Measurements from ENCODE around the gene CIAO2A.
"Not testable (repeated sequence)": the region's sequence is repeated elsewhere in the genome, so short reads cannot be mapped to it uniquely, and the experiment has no call there.

The CIAO2A gene

DNA sequence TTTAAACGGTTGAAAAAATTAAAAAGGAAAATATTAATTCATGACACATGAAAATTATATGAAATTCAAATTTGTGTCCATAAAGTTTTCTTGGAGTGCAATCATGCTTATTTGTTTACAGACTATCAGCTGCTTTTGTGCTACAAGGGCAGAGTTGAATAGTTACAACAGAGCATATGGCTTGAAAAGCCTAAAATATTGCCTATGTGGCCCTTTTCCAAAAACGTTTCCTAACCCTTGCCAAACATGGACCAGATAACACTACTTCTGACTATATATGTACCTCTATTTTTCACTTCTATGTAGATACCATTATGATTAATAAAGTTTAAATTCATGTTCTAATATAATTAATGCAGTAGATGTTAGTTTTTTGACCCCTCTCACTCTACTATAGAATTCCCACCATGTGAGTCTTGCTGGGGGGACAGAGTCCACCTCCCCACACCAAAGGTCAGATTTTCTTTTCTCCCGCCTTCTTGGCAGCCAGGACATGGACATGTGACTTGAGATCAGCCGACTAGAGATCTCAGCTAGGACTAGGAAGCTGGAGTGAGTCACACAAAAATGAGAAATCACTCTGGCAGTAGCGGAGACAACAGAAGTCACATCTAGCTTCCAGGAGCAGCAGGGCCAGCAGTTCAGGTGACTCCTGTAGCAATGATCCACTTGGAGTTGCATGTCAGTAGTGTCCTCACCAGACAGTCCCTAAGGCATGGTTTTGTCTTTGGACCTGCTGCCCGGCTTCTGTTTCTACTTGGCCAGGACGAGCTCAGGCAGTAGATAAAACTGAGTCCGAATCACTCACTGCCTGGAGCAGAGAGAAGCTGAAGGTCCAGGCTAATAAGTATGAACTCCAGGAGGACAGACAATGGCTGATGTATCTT, 22.4 kb downstream of the CIAO2A start:
- DNase-seq (ENCODE audit: low spot score), result peak; percentile 82

DNA sequence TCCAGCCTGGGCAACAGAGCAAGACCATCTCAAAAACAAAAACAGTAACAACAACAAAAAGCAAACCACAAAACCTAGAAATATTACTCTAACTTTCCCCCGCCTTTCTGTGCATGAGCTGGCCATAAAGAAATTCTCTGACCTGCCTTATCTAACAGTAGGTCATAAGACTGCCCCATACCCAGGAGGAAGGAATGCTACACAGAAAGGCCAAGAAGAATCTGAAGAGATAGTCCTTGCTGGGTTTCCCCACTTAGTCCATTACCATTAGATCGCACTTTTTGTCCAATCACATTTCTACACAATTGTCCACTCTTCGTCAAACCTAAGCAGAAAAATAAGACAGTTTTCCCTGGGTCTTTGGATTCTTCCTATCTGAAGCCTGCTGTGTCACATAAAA, 23.5 kb downstream of the CIAO2A start:
- DNase-seq (ENCODE audit: low spot score), result no peak

DNA sequence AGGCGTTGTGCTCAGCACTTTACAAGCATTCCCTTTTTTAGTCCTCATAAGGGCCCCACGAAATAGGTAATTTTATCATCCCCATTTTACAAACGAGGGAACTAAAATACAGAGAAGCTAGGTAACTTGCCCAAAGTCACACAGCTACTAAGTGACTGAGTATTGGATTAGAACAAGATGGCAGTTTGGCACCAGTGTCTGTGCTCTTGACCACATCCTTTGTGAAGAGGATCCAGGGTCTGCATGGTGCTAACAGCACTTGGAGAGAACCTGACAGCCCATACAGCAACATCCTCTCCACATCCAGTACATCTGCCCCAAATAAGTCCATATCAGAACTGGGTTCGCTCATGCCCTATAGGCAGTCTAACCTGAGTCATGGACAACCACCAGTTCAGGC, 25.5 kb downstream of the CIAO2A start:
- no peak for DNase-seq (ENCODE audit: low spot score)

DNA sequence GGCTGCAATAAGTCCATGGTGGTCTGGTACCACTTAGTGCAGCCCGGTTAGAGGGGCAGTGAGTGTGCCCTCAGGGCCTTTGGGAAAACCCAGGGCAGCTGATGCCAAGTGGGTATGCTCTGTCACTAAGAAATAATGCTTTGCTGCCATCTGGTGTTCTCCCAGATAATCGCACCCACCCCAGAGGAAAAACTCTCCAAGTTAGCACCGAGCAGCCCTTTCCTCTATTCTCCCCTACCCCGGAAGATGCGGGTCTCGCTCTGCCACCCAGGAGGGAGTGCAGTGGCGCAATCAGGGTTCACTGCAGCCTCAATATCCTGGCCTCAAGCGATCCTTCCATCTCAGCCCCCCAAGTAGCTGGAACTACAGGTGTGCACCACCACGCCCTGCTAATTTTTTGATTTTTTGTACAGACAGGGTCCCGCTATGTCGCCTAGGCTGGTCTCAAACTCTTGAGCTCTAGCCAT, 26.0 kb downstream of the CIAO2A start:
- DNase-seq (ENCODE audit: low spot score), result peak; percentile 66

DNA sequence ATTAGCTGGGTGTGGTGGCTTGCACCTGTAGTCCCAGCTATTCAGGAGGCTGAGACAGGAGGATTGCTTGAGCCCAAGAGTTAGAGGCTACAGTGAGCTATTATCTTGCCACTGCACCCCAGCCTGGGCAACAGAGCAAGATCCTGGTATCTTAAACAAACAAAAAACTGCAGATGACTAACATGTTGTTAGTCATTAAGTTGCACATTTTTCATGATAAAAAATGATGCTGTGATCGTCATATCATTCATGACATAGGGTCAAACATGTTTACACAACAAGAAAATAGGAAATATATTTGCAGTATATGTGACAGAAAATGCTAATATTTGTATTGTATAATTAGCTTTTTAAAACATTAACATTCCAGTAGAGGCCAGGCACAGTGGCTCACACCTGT, 27.2 kb downstream of the CIAO2A start:
- DNase-seq (ENCODE audit: low spot score), result peak; percentile 30

DNA sequence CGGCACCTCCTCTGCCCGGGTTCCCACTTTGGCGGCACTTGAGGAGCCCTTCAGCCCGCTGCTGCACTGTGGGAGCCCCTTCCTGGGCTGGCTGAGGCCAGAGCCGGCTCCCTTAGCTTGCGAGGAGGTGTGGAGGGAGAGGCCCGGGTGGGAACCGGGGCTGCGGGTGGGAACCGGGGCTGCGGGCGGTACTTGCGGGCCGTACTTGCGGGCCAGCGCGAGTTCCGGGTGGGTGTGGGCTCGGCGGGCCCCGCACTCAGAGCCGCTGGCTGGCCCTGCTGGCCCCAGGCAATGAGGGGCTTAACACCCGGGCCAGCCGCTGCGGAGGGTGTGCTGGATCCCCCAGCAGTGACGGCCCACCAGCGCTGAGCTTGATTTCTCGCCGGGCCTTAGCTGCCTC, 32.9 kb downstream of the CIAO2A start:
- no peak for DNase-seq (ENCODE audit: low spot score)

DNA sequence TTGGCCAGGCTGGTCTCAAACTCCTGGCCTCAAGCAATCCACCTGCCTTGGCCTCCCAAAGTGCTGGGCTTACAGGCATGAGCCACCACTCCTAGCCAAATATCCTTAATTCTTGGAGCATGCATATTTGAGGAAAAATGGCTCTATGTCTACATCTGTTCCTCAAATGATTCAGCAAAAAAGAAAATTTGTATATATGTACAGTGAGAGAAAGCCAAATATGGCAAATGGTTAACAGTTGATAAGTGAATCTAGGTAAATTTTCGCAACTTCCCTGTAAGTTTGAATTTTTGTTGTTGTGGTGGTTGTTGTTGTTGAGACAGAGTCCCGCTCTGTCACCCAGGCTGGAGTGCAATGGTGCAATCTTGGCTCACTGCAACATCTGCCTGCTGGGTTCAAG, 34.5 kb downstream of the CIAO2A start:
- DNase-seq (ENCODE audit: low spot score), result not testable (repeated sequence)

DNA sequence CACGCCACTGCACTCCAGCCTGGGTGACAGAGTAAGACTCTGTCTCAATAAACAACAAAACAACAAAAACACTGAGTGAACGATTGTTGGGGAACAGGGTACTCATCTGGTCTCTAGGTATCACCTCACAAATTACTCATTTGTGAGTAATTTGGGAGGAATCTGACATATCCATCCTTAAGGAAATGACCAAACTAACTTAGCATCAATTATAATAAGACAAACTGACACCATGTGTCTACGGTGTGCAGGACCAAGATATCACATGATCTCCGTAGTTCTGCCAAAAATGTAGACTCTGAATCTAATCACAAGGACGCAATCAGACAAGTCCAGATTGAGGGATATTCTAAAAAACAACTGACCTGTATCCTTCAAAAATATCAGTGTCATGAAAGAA, 35.4 kb downstream of the CIAO2A start:
- peak; percentile 68 for DNase-seq (ENCODE audit: low spot score)

DNA sequence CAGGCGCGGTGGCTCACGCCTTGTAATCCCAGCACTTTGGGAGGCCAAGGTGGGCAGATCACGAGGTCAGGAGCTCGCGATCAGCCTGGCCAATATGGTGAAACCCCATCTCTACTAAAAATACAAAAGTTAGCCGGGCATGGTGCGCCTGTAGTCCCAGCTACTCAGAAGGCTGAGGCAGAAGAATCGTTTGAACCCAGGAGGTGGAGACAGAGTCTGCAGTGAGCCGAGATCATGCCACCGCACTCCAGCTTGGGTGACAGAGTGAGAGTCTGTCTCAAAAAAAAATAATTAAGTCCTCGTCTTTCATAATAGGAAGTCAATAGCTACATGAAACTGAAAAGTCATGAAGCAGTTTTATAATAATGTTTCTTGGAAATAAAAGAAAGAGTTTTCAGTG, 40.0 kb downstream of the CIAO2A start:
- DNase-seq (ENCODE audit: low spot score), result not testable (repeated sequence)

DNA sequence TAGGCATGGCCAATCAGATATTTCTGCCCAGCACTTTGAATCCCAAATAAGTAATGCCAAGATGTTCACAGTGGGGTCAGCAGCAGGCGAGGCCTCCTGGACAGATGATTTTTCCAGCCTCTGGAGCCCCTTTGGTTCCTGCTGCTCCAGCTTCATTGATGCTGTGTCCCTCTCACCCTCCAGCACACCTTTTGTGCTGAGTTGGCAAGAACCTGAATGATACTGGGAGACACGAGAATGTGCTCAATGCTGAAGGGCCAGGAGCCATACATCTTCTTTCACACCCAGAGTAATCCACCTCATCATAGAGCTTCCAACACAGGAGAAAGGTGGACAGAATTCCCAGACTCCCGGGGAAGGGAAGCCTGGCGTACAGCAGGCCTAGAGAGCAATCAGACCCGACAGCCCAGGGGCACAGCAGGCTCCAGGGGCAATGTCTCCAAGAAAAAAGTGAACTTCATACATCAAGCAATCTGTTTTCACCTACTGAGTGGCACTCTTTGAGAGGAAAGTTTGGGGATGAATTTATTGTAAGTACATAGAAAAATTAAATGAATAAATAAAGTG, 40.6 kb downstream of the CIAO2A start:
- no peak for DNase-seq (ENCODE audit: low spot score)

DNA sequence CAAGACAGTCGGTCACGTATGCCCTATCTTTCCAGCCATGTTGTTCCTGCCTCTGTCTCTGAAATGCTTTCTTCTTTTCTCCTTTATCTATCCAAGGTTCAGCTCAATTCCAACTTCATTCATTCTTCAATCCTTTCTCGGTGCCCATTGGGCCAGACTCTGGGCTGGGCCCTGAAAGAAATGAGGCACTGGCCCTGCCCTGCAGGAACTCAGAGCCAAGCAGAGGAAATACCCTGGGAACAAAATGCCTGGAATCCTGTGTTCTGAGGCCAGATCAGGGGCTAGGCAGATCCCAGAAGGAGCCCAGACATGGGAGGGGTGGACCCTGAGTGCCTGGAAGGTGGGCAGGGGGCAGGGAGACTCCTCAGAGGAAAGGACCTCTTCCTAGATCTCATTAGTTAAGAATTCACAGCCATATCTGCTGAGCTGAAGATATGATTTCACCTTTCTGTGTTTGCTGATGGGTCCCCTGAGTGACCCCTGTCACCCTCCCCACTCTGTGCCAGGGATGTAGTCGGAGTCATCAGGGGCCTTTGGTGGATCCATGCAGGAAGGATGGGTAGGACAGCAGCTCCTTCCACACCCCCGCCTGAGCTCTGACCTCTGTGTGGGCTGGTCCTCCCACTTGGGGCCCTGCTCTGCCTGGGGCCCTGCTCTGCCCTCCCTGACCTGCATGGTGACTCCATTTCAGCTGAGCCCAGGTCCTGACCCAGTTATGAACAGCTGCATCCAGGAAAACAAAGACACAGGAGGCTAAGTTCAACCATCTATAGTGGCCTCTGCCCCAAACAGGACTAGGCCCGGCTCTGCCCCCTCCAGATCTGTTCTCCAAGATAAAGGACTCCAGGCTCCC, 42.0 kb downstream of the CIAO2A start:
- no peak for DNase-seq (ENCODE audit: low spot score)

DNA sequence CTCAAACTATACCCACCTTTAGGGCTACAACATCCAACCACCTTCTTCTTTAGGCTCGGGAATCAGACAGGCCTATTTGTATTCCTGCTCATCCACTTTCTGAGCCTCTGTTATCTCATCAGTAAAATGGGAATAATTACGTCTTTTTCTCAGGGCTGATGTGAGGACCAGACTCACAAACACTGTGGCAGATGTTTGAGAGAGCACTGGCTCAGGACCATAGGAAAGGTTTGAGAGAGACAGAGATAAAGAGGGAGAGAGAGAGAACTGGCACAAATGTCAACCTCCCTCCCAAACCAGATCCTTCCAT, 42.6 kb downstream of the CIAO2A start:
- no peak for DNase-seq (ENCODE audit: low spot score)

DNA sequence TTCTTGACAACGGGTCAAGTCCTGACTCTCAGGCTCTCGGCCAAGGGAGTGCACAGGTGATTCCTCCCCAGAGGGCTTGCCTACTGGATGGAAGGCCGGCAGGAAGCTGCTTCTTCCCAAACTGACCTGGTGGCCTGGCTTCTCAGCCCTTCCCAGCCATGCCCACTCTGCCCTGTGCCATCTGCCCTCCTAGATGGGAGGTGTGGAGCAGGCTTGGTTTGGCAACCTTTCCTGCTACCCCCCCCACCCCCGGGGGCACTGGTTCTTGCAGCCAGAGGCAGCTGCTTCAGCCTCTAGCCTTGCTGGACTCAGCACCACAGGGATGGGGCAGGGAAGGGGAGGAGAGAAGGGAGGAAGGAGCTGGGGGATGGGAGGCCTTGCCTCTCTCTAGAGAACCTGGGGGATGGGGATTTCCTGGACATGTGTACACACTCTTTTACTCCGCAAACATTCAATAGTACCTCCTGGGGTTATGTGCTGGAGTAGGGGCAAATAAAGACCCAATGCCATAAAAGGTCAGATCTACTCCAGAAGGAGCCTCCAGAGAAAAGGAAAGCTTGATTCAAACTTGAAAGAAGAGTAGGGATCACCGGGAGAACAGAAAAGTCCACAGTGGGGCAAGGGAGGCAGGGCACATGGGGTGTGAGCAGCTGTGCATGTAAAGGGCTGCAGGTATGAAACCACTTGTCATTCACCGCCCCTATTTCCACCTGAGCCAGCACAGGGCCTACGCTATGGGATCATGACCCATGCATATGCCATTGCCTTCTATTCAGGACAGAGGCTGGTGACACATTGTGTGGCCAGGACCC, 43.2 kb downstream of the CIAO2A start:
- DNase-seq (ENCODE audit: low spot score), result no peak

DNA sequence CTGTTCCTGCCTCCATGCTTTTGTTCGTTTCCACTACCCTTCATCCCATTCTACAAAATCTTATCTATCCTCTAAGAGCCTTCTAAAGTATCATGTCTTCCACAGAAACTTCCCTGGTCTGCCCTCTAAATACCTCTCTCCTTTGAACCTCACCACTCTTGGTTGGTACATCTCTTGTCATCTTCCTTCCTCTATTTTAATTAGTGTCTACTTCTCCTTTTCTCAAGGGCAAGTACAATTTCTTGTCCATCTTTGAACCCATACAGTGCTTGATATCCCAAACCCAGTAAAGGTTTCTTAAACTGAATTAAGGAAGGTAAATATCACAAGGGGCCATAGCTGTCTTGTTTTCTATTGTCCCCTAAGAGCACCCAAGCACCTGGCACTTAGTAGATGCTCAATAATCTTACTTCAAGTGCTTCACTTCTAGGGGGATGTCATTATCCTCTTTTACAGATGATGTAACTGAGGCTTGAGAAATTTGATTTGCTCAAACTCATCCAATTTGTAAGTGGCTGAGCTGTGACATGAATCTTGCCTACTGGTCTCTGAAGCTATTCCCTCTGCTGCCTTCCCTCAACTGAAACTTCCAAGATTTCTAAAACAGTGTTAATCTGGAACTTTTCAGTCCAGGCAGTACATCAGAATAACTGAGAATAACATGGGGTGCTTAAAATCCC, 44.7 kb downstream of the CIAO2A start:
- no peak for DNase-seq (ENCODE audit: low spot score)

DNA sequence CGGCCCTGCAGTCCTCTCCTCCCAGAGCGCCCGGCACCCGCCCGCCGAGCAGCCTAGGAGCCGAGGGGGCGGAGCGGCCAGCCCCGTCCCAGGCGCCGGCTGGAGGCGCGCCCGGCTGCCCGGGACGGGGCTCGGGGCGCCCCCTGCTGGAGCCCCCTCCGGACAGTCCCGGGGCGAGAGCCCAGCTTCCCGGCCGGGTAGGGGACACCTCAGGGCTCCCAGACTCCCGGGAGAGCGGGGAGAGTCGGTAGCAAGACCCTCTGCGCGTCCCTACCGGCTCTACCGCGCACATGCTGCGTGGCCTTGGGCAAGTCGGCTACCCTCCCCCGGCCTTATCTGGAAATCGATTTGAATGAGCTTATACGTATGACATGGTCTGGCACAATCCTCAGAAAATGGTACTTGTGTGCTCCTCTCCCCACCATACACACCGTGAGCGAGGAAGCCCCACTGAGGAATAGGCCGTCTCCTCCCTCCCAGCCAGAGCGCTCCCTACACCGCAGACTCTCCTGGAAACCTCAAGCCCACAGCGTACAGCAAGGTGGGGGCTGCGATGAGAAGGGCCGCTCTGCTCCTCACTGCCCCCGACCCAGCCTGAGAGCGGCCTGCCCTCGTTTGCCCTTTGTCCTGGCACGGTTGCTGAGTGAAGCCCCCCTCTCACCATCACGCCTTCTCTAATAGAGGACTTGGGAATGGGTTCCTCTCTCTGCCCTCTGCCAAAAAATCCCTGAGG, 47.1 kb downstream of the CIAO2A start, which contains the start of gene DAPK2:
Gene DAPK2 (minus strand): TSS at position 65 of the 733 bp plus-strand sequence. CDS start 6,224 bp downstream, outside the sequence.
- peak; percentile 58 for DNase-seq (ENCODE audit: low spot score)

DNA sequence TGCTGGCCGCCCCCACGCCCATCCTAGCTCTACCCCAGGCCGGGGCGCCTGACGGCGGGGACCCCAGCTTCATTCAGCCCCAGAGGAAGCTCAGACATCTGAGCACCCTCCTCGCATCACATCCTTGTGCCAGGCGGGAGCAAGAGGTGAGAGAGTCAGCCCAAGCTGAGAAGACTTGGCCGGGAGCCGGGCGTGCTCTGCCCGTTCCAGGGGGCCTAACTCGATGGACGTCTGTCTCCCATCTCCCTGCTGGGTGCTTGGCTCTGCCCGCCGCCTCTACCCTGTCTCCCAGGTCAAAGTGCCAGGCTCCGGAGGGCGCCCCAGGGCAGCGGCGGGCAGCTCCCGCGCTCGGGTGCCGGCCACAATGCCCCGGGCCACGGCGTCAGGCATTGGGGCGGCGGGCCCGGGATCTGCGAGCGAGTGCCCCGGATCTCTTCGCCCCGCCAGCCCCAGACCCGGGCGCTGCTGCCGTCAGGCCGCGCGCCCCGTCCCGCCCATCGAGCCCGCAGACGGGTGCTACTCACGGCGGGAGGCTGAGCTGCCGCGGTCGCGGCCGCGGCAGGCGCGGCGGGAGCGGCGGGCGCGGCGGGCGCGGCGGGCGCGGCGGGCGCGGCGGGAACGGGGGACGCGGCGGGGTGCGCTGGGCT, 47.7 kb downstream of the CIAO2A start:
- no peak for DNase-seq (ENCODE audit: low spot score)

DNA sequence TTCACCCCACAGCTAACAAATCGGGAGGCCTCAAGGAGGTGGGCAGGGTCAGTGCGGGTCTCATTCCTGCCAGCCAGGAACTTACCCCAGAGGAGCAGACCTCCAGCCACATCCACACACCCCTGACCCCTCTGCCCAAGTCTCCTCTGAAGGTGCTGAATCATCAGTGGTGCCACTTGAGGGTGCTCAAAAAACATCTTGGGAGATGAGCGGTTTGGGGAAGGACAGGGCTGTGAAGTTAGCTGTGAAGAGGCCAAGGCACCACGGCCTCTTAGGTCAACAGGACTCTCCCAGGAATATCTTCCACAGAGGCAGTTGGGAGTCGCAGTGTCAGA, 48.6 kb downstream of the CIAO2A start:
- no peak for DNase-seq (ENCODE audit: low spot score)

DNA sequence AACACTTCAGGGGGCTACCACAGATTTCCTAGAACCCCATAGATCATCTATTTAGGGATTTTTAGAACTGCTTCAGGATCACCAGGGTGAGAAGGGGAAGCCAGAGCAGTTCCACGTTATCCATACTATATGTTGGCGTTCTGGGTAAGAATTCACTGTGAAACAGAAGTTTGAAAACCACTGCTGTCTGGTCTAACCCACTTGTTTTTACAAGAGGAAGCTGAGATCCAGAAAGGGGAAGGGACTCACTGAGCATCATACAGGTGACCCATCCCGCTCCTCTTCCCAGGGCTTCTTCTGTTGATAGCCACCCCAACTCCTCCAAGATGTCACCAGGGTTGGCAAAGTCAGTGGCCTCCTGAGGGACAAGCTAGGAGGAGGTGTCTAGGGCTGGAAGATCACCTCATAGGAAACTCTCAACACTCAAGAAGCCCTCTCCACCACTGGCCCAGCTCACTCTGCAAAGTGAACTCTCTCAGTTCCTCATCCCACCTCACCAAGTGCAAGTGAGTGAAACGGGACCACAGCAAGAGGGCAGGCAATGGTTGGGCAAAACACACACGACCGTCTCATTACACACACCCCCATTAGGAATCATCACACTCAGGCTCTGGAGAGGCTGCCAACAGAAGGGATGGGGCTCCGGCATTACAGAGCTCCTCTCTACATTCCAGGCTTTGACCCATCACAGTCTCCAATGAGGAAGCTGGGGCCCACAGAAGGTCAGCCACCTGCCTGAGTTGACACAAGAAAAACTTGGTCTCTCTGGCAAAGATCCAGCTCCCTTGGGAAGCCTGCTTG, 49.1 kb downstream of the CIAO2A start:
- DNase-seq (ENCODE audit: low spot score), result no peak

DNA sequence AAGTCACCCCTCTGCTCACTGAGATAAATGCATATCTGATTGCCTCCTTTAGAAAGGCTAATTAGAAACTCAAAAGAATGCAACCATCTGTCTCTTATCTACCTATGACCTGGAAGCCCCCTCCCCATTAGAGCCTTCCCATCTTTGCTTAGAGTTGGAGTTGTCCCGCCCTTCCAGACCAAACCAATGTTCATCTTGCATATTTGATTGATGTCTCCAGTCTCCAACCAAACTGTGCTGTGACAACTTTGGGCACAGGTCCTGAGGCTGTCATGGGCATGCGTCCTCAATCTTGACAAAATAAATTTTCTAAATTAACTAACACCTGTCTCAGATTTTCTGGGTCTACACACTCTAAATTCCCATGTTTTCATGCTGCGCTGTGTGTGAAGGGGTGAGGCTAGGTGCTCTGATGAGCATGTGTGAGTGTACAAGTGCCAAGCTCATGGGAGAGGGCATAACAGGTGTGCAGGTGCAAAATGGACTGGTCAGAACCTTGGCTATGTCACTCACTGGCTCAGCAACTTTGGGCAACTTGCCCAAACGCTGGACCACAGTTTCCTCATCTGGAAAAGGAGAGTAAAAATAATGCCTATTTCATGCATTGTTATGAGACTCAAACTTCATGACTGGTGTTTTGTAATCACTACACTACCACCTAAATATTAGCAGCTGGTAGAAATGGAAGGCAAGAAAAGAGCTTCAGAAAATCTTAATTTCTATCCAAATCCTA, 54.6 kb downstream of the CIAO2A start:
- DNase-seq (ENCODE audit: low spot score), result no peak

Measured in RKO (cell line).